BJ (cell line): ENCODE results near the gene SMIM12. TPM values are rescaled to one million over a fixed set of nuclear protein-coding genes. Genes with fewer than 3 reads are reported as not detected.

Experiments
- CTCF ChIA-PET: fragments of 350-600 bp; formaldehyde crosslinking; extraction: SDS; loops from one replicate; lab custom pipeline; 2021; ENCODE audit warnings: antibody characterized with exemption, inconsistent platforms; lab: Yijun Ruan, JAX
- POLR2A ChIA-PET: fragments of 300-600 bp; sonication (Branson Sonifier 250); formaldehyde crosslinking; extraction: SDS; loops from one replicate; lab custom pipeline; 2021; ENCODE audit warnings: antibody characterized with exemption; lab: Charles Lee
- DNase-seq: peaks from one replicate; pipeline ENCODE4 v3.0.0-alpha.2; 2011; ENCODE audit warnings: low read depth
- H3K27me3 ChIP-seq: 2 replicates; pipeline ENCODE4 v1.6.0; 2011; ENCODE audit warnings: low read length; ENCODE audit not compliant: control insufficient read depth, insufficient read depth
- H3K36me3 ChIP-seq: 2 replicates; pipeline ENCODE4 v1.5.1; 2011; ENCODE audit warnings: low read length; ENCODE audit not compliant: control insufficient read depth, insufficient read depth
- H3K4me3 ChIP-seq: 2 replicates; pipeline ENCODE4 v1.5.1; 2011; ENCODE audit warnings: low read depth, mild to moderate bottlenecking, control low read depth, low read length
- CTCF ChIP-seq: IDR thresholded peaks from 2 replicates; pipeline ENCODE4 v1.5.1; 2011; ENCODE audit warnings: low read depth, mild to moderate bottlenecking, control low read depth, inconsistent platforms, low read length, moderate library complexity; ENCODE audit not compliant: insufficient read depth
- polyA plus RNA-seq: library from polyadenylated mRNA; depleted of rRNA; stranded (reverse); fragments of >200 nt; gene quantifications from 2 replicates; pipeline ENCODE4 v1.2.3, GENCODE V29; 2011

The SMIM12 gene
- polyA plus RNA-seq, 1 experiment = 44.8 TPM

- DNase-seq = peak; percentile 70
- POLR2A ChIA-PET = no interaction called here
- CTCF ChIA-PET = interaction anchor here (0.5 to 5.0 kb wide), 29 partner anchors 10 to 704 kb away, joined by 3 to 69 read pairs (median 4); partner anchors contain the start of genes DLGAP3, GJB3, KIAA0319L and NCDN
- Histone ChIP-seq H3K4me3 (no peak overlapping the region), H3K36me3 (peaks cover 11% of the 10 kb centered on the region), H3K27me3 (no peaks in the 10 kb centered on the region)
- peak; percentile 93 for TF ChIP-seq CTCF
Measured at GRCh38 chr1:34852677-34853217, 6.8 kb downstream of the SMIM12 start.

GRCh38 chr1:34851431-34852105, 8.0 kb downstream of the SMIM12 start:
- DNase-seq = no peak
- no peak for TF ChIP-seq CTCF
- peaks cover 11% of the 10 kb centered on the region for H3K36me3 ChIP-seq
- ChIA-PET CTCF (interaction anchor here (0.8 to 5.0 kb wide), 4 partner anchors 13 to 32 kb away, joined by 3 to 69 read pairs (median 8); no protein-coding TSS in a partner anchor), POLR2A (no interaction called here)
- H3K4me3 ChIP-seq = no peak overlapping the region
- no peaks in the 10 kb centered on the region for H3K27me3 ChIP-seq

- no peaks in the 10 kb centered on the region for H3K27me3 ChIP-seq
- POLR2A ChIA-PET = no interaction called here
- H3K4me3 ChIP-seq = no peak overlapping the region
- no peak for TF ChIP-seq CTCF
- DNase-seq = no peak
- CTCF ChIA-PET = interaction anchor here (1.3 kb wide), 1 partner anchor 15 kb away, joined by 3 read pairs; no protein-coding TSS in a partner anchor
- peaks cover 11% of the 10 kb centered on the region for H3K36me3 ChIP-seq
Measured at GRCh38 chr1:34850382-34850781, 9.2 kb downstream of the SMIM12 start.

- Histone ChIP-seq H3K36me3 (peaks cover 5% of the 10 kb centered on the region), H3K4me3 (no peak overlapping the region), H3K27me3 (no peaks in the 10 kb centered on the region)
- no peak for TF ChIP-seq CTCF
- DNase-seq = no peak
- POLR2A ChIA-PET = interaction anchor here (0.6 kb wide), 1 partner anchor 13 kb away, joined by 3 read pairs; no protein-coding TSS in a partner anchor
- CTCF ChIA-PET = interaction anchor here (0.8 to 1.9 kb wide), 3 partner anchors 9 to 60 kb away, joined by 3 to 7 read pairs (median 5); no protein-coding TSS in a partner anchor
Measured at GRCh38 chr1:34847094-34847493, 12.5 kb downstream of the SMIM12 start.

GRCh38 chr1:34846265-34846664, 13.3 kb downstream of the SMIM12 start:
- CTCF ChIA-PET = interaction anchor here (0.8 to 1.6 kb wide), 2 partner anchors 14 to 60 kb away, joined by 3 to 5 read pairs; partner anchors contain the start of gene SMIM12
- no peaks in the 10 kb centered on the region for H3K27me3 ChIP-seq
- H3K4me3 ChIP-seq = no peak overlapping the region
- POLR2A ChIA-PET = interaction anchor here (0.6 kb wide), 1 partner anchor 14 kb away, joined by 3 read pairs; no protein-coding TSS in a partner anchor
- TF ChIP-seq CTCF = no peak
- H3K36me3 ChIP-seq = peaks cover 5% of the 10 kb centered on the region
- no peak for DNase-seq
